BJ (cell line): Measurements from ENCODE around the gene ZBTB40. TPM values are rescaled to one million over a fixed set of nuclear protein-coding genes. Genes with fewer than 3 reads are reported as not detected.

ENCODE experiments used
- CTCF ChIA-PET: fragments of 350-600 bp; formaldehyde crosslinking; extraction: SDS; loops from one replicate; lab custom pipeline; 2021; ENCODE audit warnings: antibody characterized with exemption, inconsistent platforms; lab: Yijun Ruan, JAX
- POLR2A ChIA-PET: fragments of 300-600 bp; sonication (Branson Sonifier 250); formaldehyde crosslinking; extraction: SDS; loops from one replicate; lab custom pipeline; 2021; ENCODE audit warnings: antibody characterized with exemption; lab: Charles Lee
- DNase-seq: peaks from one replicate; pipeline ENCODE4 v3.0.0-alpha.2; 2011; ENCODE audit warnings: low read depth
- H3K27me3 ChIP-seq: 2 replicates; pipeline ENCODE4 v1.6.0; 2011; ENCODE audit warnings: low read length; ENCODE audit not compliant: control insufficient read depth, insufficient read depth
- H3K36me3 ChIP-seq: 2 replicates; pipeline ENCODE4 v1.5.1; 2011; ENCODE audit warnings: low read length; ENCODE audit not compliant: control insufficient read depth, insufficient read depth
- H3K4me3 ChIP-seq: 2 replicates; pipeline ENCODE4 v1.5.1; 2011; ENCODE audit warnings: low read depth, mild to moderate bottlenecking, control low read depth, low read length
- polyA plus RNA-seq: library from polyadenylated mRNA; depleted of rRNA; stranded (reverse); fragments of >200 nt; gene quantifications from 2 replicates; pipeline ENCODE4 v1.2.3, GENCODE V29; 2011
- TF ChIP-seq, protein P1 (sequence below): IDR thresholded peaks from 2 replicates; pipeline ENCODE4 v1.5.1; 2011; ENCODE audit warnings: low read depth, mild to moderate bottlenecking, control low read depth, inconsistent platforms, low read length, moderate library complexity; ENCODE audit not compliant: insufficient read depth

The ZBTB40 gene
- polyA plus RNA-seq, 1 experiment = 5.0 TPM

DNA sequence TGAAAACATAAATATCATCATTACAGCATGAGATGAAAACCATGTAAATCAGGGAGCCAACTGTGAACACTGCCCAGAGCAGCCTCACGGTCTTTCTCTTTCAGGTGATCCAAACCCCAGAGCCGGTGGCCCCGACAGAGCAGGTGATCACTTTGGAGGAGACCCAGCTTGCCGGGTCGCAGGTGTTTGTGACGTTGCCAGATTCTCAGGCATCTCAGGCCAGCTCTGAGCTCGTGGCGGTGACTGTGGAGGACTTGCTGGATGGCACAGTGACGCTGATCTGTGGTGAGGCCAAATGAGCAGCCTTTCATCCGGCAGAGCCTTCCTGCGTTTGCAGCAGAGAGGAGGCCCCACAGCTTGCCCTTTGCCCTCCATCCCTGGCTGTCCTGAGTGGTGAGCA is 74.4 kb downstream of the ZBTB40 start:
- POLR2A ChIA-PET = no interaction called here
- peaks cover 13% of the 10 kb centered on the region; the same call in 1 of the 2 replicates for H3K36me3 ChIP-seq
- H3K4me3 ChIP-seq = no peak overlapping the region
- TF ChIP-seq, protein P1, sequence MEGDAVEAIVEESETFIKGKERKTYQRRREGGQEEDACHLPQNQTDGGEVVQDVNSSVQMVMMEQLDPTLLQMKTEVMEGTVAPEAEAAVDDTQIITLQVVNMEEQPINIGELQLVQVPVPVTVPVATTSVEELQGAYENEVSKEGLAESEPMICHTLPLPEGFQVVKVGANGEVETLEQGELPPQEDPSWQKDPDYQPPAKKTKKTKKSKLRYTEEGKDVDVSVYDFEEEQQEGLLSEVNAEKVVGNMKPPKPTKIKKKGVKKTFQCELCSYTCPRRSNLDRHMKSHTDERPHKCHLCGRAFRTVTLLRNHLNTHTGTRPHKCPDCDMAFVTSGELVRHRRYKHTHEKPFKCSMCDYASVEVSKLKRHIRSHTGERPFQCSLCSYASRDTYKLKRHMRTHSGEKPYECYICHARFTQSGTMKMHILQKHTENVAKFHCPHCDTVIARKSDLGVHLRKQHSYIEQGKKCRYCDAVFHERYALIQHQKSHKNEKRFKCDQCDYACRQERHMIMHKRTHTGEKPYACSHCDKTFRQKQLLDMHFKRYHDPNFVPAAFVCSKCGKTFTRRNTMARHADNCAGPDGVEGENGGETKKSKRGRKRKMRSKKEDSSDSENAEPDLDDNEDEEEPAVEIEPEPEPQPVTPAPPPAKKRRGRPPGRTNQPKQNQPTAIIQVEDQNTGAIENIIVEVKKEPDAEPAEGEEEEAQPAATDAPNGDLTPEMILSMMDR = no peak
- H3K27me3 ChIP-seq = no peaks in the 10 kb centered on the region
- no peak for DNase-seq
- CTCF ChIA-PET = no interaction called here

DNA sequence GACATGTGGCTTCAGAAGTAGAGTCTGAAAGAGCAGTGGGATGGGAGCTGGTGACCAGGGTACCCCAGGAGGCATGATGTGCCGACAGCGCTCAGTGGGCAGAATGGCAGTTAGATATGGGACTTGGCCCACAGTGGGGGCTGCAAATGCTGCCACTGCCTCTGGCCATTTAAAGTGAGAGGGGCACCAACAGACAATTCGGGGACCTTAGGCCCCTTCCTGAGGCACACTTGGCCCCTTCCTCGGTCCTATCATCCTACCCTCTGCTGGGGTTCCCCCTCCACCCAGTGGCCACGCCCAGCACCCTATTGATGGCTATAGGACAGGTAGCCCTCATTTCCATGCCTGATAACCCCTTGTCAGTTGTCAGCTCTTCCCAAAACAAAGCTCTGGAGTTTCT is 75.0 kb downstream of the ZBTB40 start:
- no peak overlapping the region for H3K4me3 ChIP-seq
- DNase-seq = no peak
- peaks cover 13% of the 10 kb centered on the region; the same call in 1 of the 2 replicates for H3K36me3 ChIP-seq

DNA sequence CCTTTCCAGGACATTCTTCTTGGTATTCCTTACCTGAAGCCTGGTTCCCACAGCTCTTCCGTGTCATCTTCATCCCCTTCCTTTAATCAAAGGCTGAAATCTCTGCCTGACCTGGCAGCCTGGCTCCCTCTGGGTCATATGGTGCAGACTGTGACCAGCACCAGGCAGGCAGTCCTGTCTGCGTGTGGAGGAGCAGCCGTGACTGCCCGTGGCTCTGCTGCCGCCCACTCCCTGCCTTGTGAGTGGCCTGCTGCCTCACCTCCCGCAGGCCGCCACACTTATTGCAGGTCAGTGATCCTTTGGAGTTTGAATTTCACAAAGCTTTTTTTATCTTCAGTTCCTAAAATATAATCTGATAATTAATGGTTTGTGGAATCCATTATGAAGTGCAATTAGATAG is 75.5 kb downstream of the ZBTB40 start:
- no peak for DNase-seq
- H3K4me3 ChIP-seq = no peak overlapping the region
- CTCF ChIA-PET = interaction anchor here (1.1 to 1.2 kb wide), 2 partner anchors 15 to 106 kb away, joined by 3 to 4 read pairs; no protein-coding TSS in a partner anchor
- peaks cover 11% of the 10 kb centered on the region; the same call in 1 of the 2 replicates for H3K36me3 ChIP-seq
- TF ChIP-seq, protein P1 = no peak
- POLR2A ChIA-PET = no interaction called here
- H3K27me3 ChIP-seq = no peaks in the 10 kb centered on the region

More for the DNA sequence above, 75.0 kb downstream of the ZBTB40 start:
- ChIA-PET CTCF (no interaction called here), POLR2A (no interaction called here)
- no peaks in the 10 kb centered on the region for H3K27me3 ChIP-seq
- TF ChIP-seq, protein P1 = no peak

DNA sequence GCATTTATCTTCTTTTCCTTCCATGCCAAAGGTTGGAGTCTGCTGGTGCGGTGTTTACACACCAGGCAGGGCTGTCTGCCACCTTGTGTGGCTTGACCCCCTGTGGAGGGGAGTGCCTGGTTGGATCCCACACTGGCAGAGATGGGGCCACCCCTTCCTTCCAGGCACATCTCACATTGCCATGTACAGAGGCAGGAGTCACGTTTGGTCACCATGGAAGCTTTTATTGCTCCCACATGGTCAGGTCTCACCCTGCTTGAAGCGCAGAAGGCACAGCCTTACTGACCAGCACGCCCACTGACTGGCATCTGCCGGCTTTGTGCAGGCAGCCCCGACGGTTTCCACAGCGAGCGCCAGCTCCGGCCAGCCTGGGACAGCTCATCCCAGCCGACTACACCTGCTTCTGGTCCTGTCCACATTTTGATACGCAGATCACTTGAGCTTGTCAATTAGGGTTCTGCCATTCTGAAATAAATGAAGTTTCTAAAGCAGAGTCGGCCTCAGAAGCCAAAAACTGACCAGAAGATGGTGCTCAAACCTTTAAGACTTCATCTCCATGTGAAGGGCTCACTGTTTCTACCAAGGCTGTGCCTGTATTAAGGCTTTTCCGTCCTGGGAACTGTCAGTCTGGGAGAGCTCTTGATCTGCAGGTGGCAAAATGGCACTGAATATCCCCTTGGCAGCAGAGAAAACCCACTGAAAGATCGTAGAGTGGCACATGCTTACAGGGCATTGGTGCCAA is 76.1 kb downstream of the ZBTB40 start:
- TF ChIP-seq, protein P1 = no peak
- POLR2A ChIA-PET = no interaction called here
- CTCF ChIA-PET = interaction anchor here (0.8 to 1.2 kb wide), 3 partner anchors 15 to 112 kb away, joined by 3 to 4 read pairs (median 3); no protein-coding TSS in a partner anchor
- H3K36me3 ChIP-seq = peaks cover 11% of the 10 kb centered on the region; the same call in 1 of the 2 replicates
- no peak for DNase-seq
- H3K4me3 ChIP-seq = no peak overlapping the region
- H3K27me3 ChIP-seq = no peaks in the 10 kb centered on the region

DNA sequence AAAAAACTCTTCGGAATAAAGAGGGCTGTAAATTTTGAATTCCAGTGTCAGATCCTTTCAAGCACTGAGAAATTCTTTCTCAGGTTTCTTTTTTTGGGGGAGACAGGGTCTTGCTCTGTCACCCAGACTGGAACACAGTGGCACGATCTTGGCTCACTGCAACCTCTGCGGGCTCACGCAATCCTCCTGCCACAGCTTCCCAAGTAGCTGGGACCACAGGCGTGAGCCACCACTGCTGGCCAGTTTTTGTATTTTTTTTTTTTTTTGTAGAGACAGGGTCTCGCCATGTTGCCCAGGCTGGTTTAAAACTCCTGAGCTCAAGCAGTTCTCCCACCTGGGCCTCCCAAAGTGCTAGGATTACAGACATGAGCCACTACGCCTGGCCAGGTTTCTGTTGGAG is 76.8 kb downstream of the ZBTB40 start:
- ChIA-PET POLR2A (no interaction called here), CTCF (interaction anchor here (0.8 to 1.2 kb wide), 2 partner anchors 107 to 112 kb away, joined by 3 read pairs; no protein-coding TSS in a partner anchor)
- TF ChIP-seq, protein P1 = no peak

More for the DNA sequence above, 76.8 kb downstream of the ZBTB40 start:
- Histone ChIP-seq H3K4me3 (no peak overlapping the region), H3K27me3 (no peaks in the 10 kb centered on the region), H3K36me3 (peaks cover 11% of the 10 kb centered on the region; the same call in 1 of the 2 replicates)
- no peak for DNase-seq
